Measurements from ENCODE around the gene CHCHD2.
"Not testable (repeated sequence)": the region's sequence is repeated elsewhere in the genome, so short reads cannot be mapped to it uniquely, and the experiment has no call there.

CHCHD2 gene

GRCh38 chr7:56106108-56107073 lies at the start of gene CHCHD2:
CHCHD2 (minus strand) TSS chr7:56106476; CDS start chr7:56106413, 63 bp downstream.
- peak; percentile 99 for DNase-seq

- not testable (repeated sequence) for DNase-seq
Measured at GRCh38 chr7:56131062-56131461, 24.8 kb upstream of the CHCHD2 start.

- DNase-seq, result no peak
Measured at GRCh38 chr7:56127241-56127975, 21.1 kb upstream of the CHCHD2 start.

- DNase-seq, result no peak
Measured at GRCh38 chr7:56125831-56126230, 19.6 kb upstream of the CHCHD2 start.

GRCh38 chr7:56124981-56125380 lies 18.7 kb upstream of the CHCHD2 start:
- no peak for DNase-seq

GRCh38 chr7:56121440-56121839 lies 15.2 kb upstream of the CHCHD2 start:
- DNase-seq, result no peak

- DNase-seq, result no peak
Measured at GRCh38 chr7:56115852-56116538, 9.7 kb upstream of the CHCHD2 start, which contains the start of gene NUPR2. NUPR2 (minus strand) TSS chr7:56116417; CDS start chr7:56116314, 103 bp downstream.

GRCh38 chr7:56112244-56112643 lies 6.0 kb upstream of the CHCHD2 start:
- DNase-seq, result not testable (repeated sequence)

- no peak for DNase-seq
Measured at GRCh38 chr7:56110611-56111010, 4.3 kb upstream of the CHCHD2 start.

GRCh38 chr7:56107954-56108258 lies 1.6 kb upstream of the CHCHD2 start:
- no peak for DNase-seq

- peak; percentile 59 for DNase-seq
Measured at GRCh38 chr7:56105508-56105907, 768 bp downstream of the CHCHD2 start.

GRCh38 chr7:56104138-56104537 lies 2.1 kb downstream of the CHCHD2 start:
- not testable (repeated sequence) for DNase-seq

- DNase-seq, result no peak
Measured at GRCh38 chr7:56099653-56100052, 6.6 kb downstream of the CHCHD2 start.

GRCh38 chr7:56098187-56099008 lies 7.9 kb downstream of the CHCHD2 start:
- DNase-seq, result not testable (repeated sequence)

- peak; percentile 90 for DNase-seq
Measured at GRCh38 chr7:56097700-56098099, 8.6 kb downstream of the CHCHD2 start.

GRCh38 chr7:56092789-56093531 lies 13.3 kb downstream of the CHCHD2 start, which contains the start of gene PHKG1:
PHKG1 (minus strand) TSS chr7:56092952; CDS start chr7:56088941, 4,011 bp downstream.
- DNase-seq, result peak; percentile 82

- DNase-seq, result not testable (repeated sequence)
Measured at GRCh38 chr7:56092388-56092787, 13.9 kb downstream of the CHCHD2 start.

- DNase-seq, result no peak
Measured at GRCh38 chr7:56091591-56091990, 14.7 kb downstream of the CHCHD2 start.

GRCh38 chr7:56087445-56087844 lies 18.8 kb downstream of the CHCHD2 start:
- DNase-seq, result no peak

- no peak for DNase-seq
Measured at GRCh38 chr7:56086761-56087160, 19.5 kb downstream of the CHCHD2 start.

- DNase-seq, result no peak
Measured at GRCh38 chr7:56083150-56083785, 23.0 kb downstream of the CHCHD2 start.
